GM12875 (cell line): Measurements from ENCODE around the gene UROC1.

Source experiments
- H3K4me3 ChIP-seq: one replicate; pipeline ENCODE4 v1.5.1; 2011; ENCODE audit warnings: low read depth, low read length, control low read depth
- TF ChIP-seq, protein P1 (sequence below): IDR thresholded peaks from 2 replicates; pipeline ENCODE4 v1.5.1; 2011; ENCODE audit warnings: low read depth, mild to moderate bottlenecking, control low read depth, inconsistent platforms, low read length, moderate library complexity, borderline replicate concordance; ENCODE audit not compliant: insufficient read depth

The UROC1 gene

DNA sequence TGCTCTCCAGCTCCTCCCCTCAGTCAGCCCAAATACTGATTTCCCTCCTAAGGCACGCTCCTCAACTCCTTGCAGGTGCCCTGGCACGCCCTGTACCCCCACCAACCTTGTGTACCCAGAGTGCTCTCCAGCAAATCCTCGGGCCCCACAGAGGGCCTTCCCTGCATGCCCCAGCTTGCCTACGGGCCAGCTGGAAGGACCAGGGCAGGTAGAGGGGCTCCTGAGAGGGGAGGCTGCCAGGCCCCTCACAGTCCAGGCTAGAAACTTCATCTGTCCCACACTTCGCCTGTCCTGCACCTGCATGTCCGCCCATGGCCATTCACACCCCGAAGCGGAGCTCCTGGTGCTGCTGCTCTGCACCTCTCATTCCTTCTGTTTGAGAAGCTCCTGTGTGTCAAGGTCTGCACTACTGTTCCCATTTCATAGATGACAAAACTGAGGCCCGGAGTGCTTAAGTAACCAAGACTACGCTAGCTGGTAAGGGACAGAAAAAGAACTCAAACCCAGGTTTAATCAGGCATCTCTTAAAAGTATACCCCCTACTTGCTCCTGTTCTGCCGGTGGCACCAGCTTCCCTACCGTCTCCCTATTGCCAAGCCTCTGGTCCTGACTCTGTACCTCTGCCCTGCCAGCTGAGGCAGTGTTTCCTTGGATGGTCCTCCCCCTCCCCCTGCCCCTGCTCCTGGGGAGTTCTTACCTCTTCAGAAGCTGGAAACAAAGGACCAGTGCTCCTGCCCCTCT, 77.4 kb downstream of the UROC1 start:
- H3K4me3 ChIP-seq, result no peak overlapping the region
- TF ChIP-seq, protein P1, sequence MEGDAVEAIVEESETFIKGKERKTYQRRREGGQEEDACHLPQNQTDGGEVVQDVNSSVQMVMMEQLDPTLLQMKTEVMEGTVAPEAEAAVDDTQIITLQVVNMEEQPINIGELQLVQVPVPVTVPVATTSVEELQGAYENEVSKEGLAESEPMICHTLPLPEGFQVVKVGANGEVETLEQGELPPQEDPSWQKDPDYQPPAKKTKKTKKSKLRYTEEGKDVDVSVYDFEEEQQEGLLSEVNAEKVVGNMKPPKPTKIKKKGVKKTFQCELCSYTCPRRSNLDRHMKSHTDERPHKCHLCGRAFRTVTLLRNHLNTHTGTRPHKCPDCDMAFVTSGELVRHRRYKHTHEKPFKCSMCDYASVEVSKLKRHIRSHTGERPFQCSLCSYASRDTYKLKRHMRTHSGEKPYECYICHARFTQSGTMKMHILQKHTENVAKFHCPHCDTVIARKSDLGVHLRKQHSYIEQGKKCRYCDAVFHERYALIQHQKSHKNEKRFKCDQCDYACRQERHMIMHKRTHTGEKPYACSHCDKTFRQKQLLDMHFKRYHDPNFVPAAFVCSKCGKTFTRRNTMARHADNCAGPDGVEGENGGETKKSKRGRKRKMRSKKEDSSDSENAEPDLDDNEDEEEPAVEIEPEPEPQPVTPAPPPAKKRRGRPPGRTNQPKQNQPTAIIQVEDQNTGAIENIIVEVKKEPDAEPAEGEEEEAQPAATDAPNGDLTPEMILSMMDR, result no peak

DNA sequence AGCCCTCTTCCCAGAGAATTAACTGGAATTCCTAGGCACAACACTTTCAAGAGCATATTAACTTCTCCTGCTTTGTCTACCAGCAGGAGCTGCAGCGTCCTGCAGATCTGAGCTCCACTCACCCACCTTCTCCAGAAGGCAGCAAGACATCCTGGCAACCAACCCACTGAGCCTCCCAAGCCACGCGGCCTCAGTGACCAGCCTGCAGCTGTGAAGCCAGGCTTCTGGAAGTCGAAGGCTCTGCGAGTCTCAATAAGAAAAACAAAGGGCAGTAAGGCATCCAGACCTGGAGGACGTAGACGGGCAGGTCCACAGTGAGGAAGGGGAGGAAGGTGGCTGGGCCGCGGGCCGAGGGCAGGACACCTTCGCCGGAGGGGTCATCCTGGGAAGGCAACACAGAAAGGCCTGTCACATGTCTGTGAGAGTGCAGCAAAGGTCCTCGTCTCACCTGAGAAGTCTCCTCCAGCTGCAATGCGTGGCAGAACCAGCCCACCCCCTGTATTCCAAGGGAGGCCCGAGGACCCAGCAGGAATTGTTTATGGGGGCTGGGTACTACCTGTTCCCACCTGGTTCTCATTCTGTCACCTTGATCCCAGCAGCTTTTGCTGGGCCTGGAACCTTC, 78.1 kb downstream of the UROC1 start:
- no peak overlapping the region for H3K4me3 ChIP-seq
- TF ChIP-seq, protein P1, result no peak

DNA sequence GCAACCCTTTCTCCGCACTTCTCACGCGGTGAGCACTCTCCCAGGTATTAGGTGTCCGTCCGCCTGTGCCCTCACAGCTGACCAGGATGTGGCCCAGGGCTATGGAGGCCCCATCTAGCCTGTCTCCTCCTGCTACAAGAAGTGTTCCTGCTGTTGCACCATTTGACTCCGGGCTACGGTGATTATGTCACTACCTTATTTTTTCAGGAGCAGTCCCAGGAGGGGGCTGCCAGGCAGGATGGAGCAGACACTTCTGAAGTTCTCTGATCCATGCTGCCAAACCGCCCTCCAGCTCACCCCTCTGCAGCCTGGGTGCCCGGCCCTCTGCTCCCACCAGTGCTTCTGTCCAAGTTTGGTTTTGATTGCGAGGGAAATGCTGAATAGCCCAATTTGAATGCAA, 78.8 kb downstream of the UROC1 start:
- TF ChIP-seq, protein P1, result no peak
- no peak overlapping the region for H3K4me3 ChIP-seq

DNA sequence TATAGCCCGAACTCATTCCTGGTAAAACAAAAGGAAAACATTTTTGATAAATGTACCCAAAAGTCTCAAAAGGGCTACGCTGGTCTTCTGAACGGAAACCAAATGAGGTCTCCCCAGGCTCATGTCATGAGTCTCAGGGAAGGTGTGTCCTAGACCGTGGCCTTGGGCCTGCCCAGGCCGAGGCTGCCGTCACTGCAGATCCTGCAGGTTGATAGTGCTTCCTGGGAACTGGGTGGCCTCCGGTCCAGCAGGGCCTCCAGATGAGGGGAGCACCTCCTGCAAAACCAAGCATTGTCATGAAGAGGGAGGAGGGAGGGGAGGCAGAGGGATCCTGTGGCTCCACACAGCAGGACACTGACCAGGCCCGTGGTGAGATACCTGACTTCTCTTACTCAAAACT, 79.4 kb downstream of the UROC1 start:
- no peak overlapping the region for H3K4me3 ChIP-seq
- TF ChIP-seq, protein P1, result no peak

DNA sequence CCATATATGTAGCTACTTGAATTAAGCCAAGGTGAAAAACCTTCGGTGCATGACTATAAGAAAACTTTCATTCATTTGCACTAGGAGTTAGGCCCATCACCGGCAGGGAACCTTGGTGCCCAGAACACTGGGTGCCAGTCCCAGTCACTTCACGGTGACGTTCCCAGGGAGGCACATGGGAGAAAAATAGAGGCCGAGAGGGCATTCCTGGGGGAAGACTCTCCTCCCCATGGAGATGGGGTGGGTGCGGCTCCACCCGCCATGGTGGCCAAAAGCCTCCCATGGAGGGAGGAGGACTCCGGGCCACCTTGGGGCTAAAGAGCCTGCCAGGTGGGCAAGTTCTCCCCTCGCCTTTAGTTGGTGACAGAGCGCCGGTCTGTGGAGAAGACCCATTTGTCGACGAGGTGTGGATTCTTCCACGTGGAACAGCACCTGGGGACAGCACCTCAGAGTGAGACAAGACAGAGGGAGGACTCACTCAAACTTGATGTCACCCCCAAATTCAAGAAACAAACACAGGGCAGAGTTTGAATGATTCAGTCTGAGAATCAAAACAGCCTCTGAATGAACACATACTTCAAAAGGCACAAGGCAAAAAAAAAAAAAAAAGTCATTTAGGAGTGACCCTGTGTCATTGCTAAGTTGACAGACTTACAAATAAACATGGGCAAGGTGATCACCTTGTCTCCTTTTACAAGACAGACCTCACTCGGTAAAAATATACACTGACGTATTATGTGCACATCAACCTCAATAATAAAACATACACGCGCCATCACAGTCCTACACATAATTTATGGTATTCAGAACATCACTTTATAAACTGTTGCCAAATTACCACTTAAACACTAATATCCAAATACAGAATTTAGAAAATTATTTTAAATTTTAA, 80.5 kb downstream of the UROC1 start:
- TF ChIP-seq, protein P1, result no peak
- no peak overlapping the region for H3K4me3 ChIP-seq

DNA sequence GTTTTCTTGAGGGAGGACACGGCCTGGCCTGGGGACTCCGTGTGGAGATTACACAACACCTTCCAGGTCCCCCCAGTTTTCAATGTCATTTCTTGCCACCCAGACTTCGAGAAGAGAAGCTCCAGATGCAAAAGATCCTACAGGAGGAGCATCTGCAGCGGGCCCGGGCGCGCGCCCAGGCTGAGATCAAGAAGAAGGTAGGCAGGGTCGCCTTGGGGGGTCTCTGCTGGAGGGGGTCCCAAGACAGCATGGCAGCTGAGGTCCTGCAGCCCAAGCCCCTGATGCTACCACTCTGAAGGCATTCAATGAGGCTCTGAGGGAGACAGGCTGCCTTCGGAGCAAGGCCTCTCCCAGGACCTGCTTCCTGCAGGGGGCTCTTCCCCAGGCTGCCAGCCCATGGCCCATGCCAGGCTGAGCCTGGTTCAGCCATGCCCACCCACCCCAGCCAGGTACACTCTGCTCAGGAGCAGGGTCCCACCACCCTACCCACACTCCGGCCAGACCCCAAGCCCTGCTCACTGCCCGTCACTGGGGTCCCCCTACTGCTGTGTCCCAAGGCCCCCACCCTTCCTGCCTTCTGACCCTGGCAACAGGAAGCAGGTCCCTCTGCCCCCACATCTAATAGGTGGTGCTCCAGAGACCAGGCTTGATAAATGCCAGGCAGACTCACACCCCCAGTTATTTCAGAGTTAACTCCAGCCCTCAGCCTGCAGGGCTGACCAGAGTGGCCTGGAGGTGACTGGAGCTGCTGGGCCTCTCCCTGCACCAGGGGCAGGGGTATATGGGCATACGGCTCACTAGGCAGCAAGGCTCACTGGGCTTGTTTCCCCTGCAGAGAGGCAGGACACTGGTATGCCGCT, 81.9 kb downstream of the UROC1 start:
- TF ChIP-seq, protein P1, result no peak
- H3K4me3 ChIP-seq, result no peak overlapping the region
